Measurements from ENCODE around the gene RNF169. TPM values are rescaled to one million over a fixed set of nuclear protein-coding genes. Genes with fewer than 3 reads are reported as not detected.

RNF169 gene
- total RNA-seq, 1 experiment from 2014 or later = 13.0 TPM

DNA sequence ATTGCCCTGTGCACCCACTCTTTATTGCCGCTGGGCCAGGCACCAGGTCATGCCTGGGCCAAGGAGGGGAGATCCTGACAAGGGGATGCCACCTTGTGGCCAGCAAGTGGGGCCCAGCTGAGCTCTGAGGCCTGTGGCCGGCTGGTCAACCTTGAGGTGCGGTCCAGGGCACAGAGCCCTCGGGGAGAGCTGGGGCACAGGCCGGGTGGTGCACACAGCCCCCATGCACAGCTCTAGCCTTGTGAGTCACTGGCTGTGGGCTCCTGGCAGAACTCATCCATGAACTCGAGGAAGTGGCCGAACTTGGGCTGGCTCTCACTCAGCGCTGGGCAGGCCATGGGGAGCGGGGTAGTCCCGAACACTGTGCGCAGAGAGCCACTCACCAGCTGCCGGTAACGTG is 94.3 kb downstream of the RNF169 start:
- Histone ChIP-seq H2BK20ac (ENCODE audit: low read depth, low read length, poor library complexity, severe bottlenecking) (no peak overlapping the region), H3T11ph (ENCODE audit: low read length) (no peak overlapping the region), H4K8ac (replicated peaks; ENCODE audit: insufficient read length, low read depth, low read length) (no peak overlapping the region), H3K9ac (ENCODE audit: extremely low read depth, insufficient read length, low read length) (no peak overlapping the region), H3K27me3 (ENCODE audit: insufficient read depth, low read length) (no peaks in the 10 kb centered on the region), H3K18ac (ENCODE audit: insufficient read length, low read depth, low read length) (no peak overlapping the region), H3K23ac (ENCODE audit: insufficient read length, low read depth, low read length) (no peak overlapping the region), H2AK5ac (ENCODE audit: insufficient read length, low read length) (no peak overlapping the region), H4K20me1 (ENCODE audit: control insufficient read depth, insufficient read depth, insufficient read length) (no peaks in the 10 kb centered on the region), H3K56ac (ENCODE audit: insufficient read length, low read depth, low read length) (no peak overlapping the region), H4K91ac (ENCODE audit: insufficient read length, low read depth, low read length) (no peak overlapping the region), H3K14ac (ENCODE audit: insufficient read depth, low read length) (no peak overlapping the region), H3K79me1 (ENCODE audit: insufficient read depth, low read depth, low read length, poor library complexity, severe bottlenecking) (no peaks in the 10 kb centered on the region), H3K9me3 (ENCODE audit: control insufficient read depth, low read depth, low read length) (no peaks in the 10 kb centered on the region), H2AFZ (ENCODE audit: low read length) (no peak overlapping the region), H3K27ac (ENCODE audit: insufficient read length, low read depth, low read length) (no peak overlapping the region), H3K23me2 (ENCODE audit: insufficient read length, low read depth, low read length, poor library complexity, severe bottlenecking) (no peaks in the 10 kb centered on the region), H3K4me2 (ENCODE audit: insufficient read depth, insufficient read length, low read length) (no peak overlapping the region), H3K4me1 (ENCODE audit: insufficient read depth, low read length) (no peaks in the 10 kb centered on the region), H2BK5ac (ENCODE audit: insufficient read length, low read length) (no peak overlapping the region), H2BK120ac (ENCODE audit: low read depth, low read length, poor library complexity, severe bottlenecking) (no peak overlapping the region), H3K79me2 (ENCODE audit: insufficient read depth, low read length) (no peaks in the 10 kb centered on the region), H3K4ac (ENCODE audit: low read depth, low read length) (no peak overlapping the region), H2BK12ac (ENCODE audit: insufficient read length, low read depth, low read length) (no peak overlapping the region), H4K5ac (ENCODE audit: insufficient read length, low read depth, low read length) (no peak overlapping the region), H2BK15ac (ENCODE audit: low read depth, low read length) (no peak overlapping the region)
- peaks cover 6 to 11% of the 10 kb centered on the region in 2 experiments; a peak in 3 of 4 replicates for H3K4me1 Mint-ChIP-seq
- H3K4me3 Mint-ChIP-seq = no peak overlapping the region
- TF ChIP-seq CTCF (conservative IDR thresholded peaks at IDR 0.05) = peak; percentile 36; the same call in 2 of the 3 replicates
- no peaks in the 10 kb centered on the region for H3K27me3 Mint-ChIP-seq (ENCODE audit: low read depth)
- peaks cover 0 to 12% (median 0%) of the 10 kb centered on the region in 3 experiments; a peak in 3 of 7 replicates for H3K36me3 Mint-ChIP-seq (ENCODE audit: insufficient read depth in 1 of 3, low read depth in 3 of 3)
- H3K27ac Mint-ChIP-seq = no peak overlapping the region; a peak in 1 of 7 replicates
- peak; percentile 49 for DNase-seq
- no CpG with 5 or more reads among the region's 13 CpGs for WGBS (ENCODE audit: extremely low coverage, insufficient read length, low lambda C conversion rate)
- H3K9me3 Mint-ChIP-seq = no peaks in the 10 kb centered on the region

Measured in H9 (cell line).